ENCODE measurements around the gene DLEC1.

GRCh38 chr3:38090453-38090852 lies 51.4 kb downstream of the DLEC1 start:
- no peak for TF ChIP-seq CTCF (IDR thresholded peaks at IDR 0.05)
- no peak for TF ChIP-seq POLR2AphosphoS5 (IDR thresholded peaks at IDR 0.05; ENCODE audit: low read depth, low read length)
- TF ChIP-seq SIN3A (IDR thresholded peaks at IDR 0.05; ENCODE audit: borderline replicate concordance, insufficient read depth, low read depth, low read length) = no peak
